HCT116 (cell line): ENCODE measurements around the gene TNRC6B. TPM values are rescaled to one million over a fixed set of nuclear protein-coding genes. Genes with fewer than 3 reads are reported as not detected.

Experiments used
- ATAC-seq: fragments of 200-7000 bp; cut with Tn5 transposase; 2 replicates; pipeline ENCODE4 v1.9.1; 2020; ENCODE audit warnings: mild to moderate bottlenecking, moderate library complexity
- BruUV-seq: library from RNA; stranded (reverse); fragments of 400-500 nt; replicated peaks from 2 replicates; lab custom pipeline; 2021; lab: Mats Ljungman, UMichigan
- CTCF ChIA-PET: fragments of 300-600 bp; sonication (Branson Sonifier 250); formaldehyde crosslinking; loops from one replicate; lab custom pipeline; 2021; ENCODE audit warnings: antibody characterized with exemption; lab: Charles Lee
- POLR2A ChIA-PET: fragments of 300-600, 350-600 bp; sonication (Branson Sonifier 250); formaldehyde crosslinking; loops from one replicate; lab custom pipeline; 2021; ENCODE audit warnings: antibody characterized with exemption; lab: Charles Lee
- RAD21 ChIA-PET, 2 experiments: fragments of 300-600 bp; sonication (Branson Sonifier 250); formaldehyde crosslinking; loops; one replicate each; lab custom pipeline; 2023; ENCODE audit warnings: low total read pairs in 2 of 2; ENCODE audit not compliant: uncharacterized antibody in 2 of 2, unreplicated experiment in 2 of 2, low non-redundant PET in 1 of 2; lab: Charles Lee
- DNase-seq: peaks from one replicate; pipeline ENCODE4 v3.0.0-alpha.2; 2010; ENCODE audit warnings: low read depth, low spot score
- H2AFZ ChIP-seq: fragments of 200-600 bp; shearing (Covaris generic), sonication (generic); 2 replicates; pipeline ENCODE4 v1.6.1; 2017; ENCODE audit warnings: low read depth, mixed run types, mixed read lengths, antibody characterized with exemption, low read length; ENCODE audit not compliant: poor library complexity, severe bottlenecking
- H3K27ac ChIP-seq: 2 replicates; pipeline ENCODE4 v1.5.1; 2012; ENCODE audit warnings: low read depth, low read length
- H3K27me3 ChIP-seq: fragments of 200-600 bp; sonication (generic); 2 replicates; pipeline ENCODE4 v1.6.1; 2016; ENCODE audit warnings: mixed run types, low read length, mixed read lengths; ENCODE audit not compliant: insufficient read depth
- H3K36me3 ChIP-seq, 2 experiments: fragments of 200-500 bp in 1 of 2; fragments of 200-600 bp in 1 of 2; sonication (Bioruptor generic) in 1 of 2; sonication (generic) in 1 of 2; 2 replicates each; pipeline versions ENCODE4 v1.5.1 to v1.6.1; 2014 to 2016; ENCODE audit warnings: low read length in 2 of 2, inconsistent platforms in 1 of 2, mixed read lengths in 1 of 2, mixed run types in 1 of 2; ENCODE audit not compliant: insufficient read depth in 2 of 2, control insufficient read depth in 1 of 2
- H3K4me1 ChIP-seq, 2 experiments: fragments of 200-600 bp in 1 of 2; sonication (generic) in 1 of 2; 2 replicates each; pipeline versions ENCODE4 v1.5.1 to v1.6.1; 2012 to 2017; ENCODE audit warnings: low read length in 2 of 2, inconsistent platforms in 1 of 2, mild to moderate bottlenecking in 1 of 2, mixed read lengths in 1 of 2, mixed run types in 1 of 2, moderate library complexity in 1 of 2; ENCODE audit not compliant: insufficient read depth in 2 of 2, control insufficient read depth in 1 of 2
- H3K4me2 ChIP-seq: fragments of 200-600 bp; sonication (generic); 2 replicates; pipeline ENCODE4 v1.6.1; 2017; ENCODE audit warnings: mixed run types, low read length, mixed read lengths
- H3K4me3 ChIP-seq, 2 experiments: fragments of 200-600 bp in 1 of 2; sonication (generic) in 1 of 2; replicated peaks in 1 of 2; 2 replicates each; pipeline ENCODE4 v1.5.1; 2011 to 2016; ENCODE audit warnings: low read length in 2 of 2, control low read depth in 1 of 2, low read depth in 1 of 2, mild to moderate bottlenecking in 1 of 2, mixed read lengths in 1 of 2, mixed run types in 1 of 2
- H3K79me2 ChIP-seq: fragments of 200-600 bp; sonication (generic); 2 replicates; pipeline ENCODE4 v1.6.1; 2017; ENCODE audit warnings: mild to moderate bottlenecking, mixed run types, low read length, moderate library complexity, mixed read lengths; ENCODE audit not compliant: insufficient read depth
- H3K9ac ChIP-seq: fragments of 200-600 bp; sonication (generic); 2 replicates; pipeline ENCODE4 v1.6.1; 2016; ENCODE audit warnings: low read length, mixed read lengths
- H3K9me2 ChIP-seq: fragments of 200-600 bp; sonication (generic), shearing (Covaris generic); 2 replicates; pipeline ENCODE4 v1.6.1; 2017; ENCODE audit warnings: mixed run types, mild to moderate bottlenecking, moderate library complexity; ENCODE audit not compliant: insufficient read depth
- H3K9me3 ChIP-seq, 2 experiments: fragments of 200-500 bp in 1 of 2; fragments of 200-600 bp in 1 of 2; sonication (Bioruptor generic) in 1 of 2; sonication (generic) in 1 of 2; 2 replicates each; pipeline ENCODE4 v1.6.1; 2014 to 2017; ENCODE audit warnings: low read length in 2 of 2, mixed read lengths in 2 of 2, inconsistent platforms in 1 of 2, low read depth in 1 of 2, mild to moderate bottlenecking in 1 of 2, mixed run types in 1 of 2, moderate library complexity in 1 of 2; ENCODE audit not compliant: control insufficient read depth in 1 of 2, insufficient read depth in 1 of 2
- H4K20me1 ChIP-seq: fragments of 200-600 bp; sonication (generic), shearing (Covaris generic); 2 replicates; pipeline ENCODE4 v1.6.1; 2017; ENCODE audit warnings: mixed run types, mild to moderate bottlenecking, moderate library complexity; ENCODE audit not compliant: insufficient read depth
- ATF3 ChIP-seq: IDR thresholded peaks from 2 replicates; pipeline ENCODE4 v1.6.1; 2012
- CBX3 ChIP-seq: IDR thresholded peaks from 2 replicates; pipeline ENCODE4 v1.6.1; 2012; ENCODE audit warnings: low read depth
- EZH2 ChIP-seq: fragments of 200-600 bp; sonication (generic); IDR thresholded peaks from 2 replicates; pipeline ENCODE4 v1.6.1; 2017; ENCODE audit warnings: antibody characterized with exemption, mixed run types
- EZH2phosphoT487 ChIP-seq: fragments of 200-600 bp; IDR thresholded peaks from 2 replicates; pipeline ENCODE4 v1.6.1; 2018; ENCODE audit warnings: antibody characterized with exemption, borderline replicate concordance
- FOSL1 ChIP-seq: IDR thresholded peaks from 2 replicates; pipeline ENCODE4 v1.6.1; 2012; ENCODE audit warnings: low read depth
- JUND ChIP-seq: IDR thresholded peaks from 2 replicates; pipeline ENCODE4 v1.6.1; 2012
- POLR2A ChIP-seq: IDR thresholded peaks from 2 replicates; pipeline ENCODE4 v1.7.0; 2011; ENCODE audit warnings: borderline replicate concordance; ENCODE audit not compliant: insufficient read depth, insufficient read length; ENCODE audit errors: extremely low read depth
- POLR2AphosphoS5 ChIP-seq: IDR thresholded peaks from 2 replicates; pipeline ENCODE4 v1.6.1; 2011; ENCODE audit warnings: mild to moderate bottlenecking, low read depth, low read length, moderate library complexity
- RAD21 ChIP-seq: IDR thresholded peaks from 2 replicates; pipeline ENCODE4 v1.6.1; 2012; ENCODE audit warnings: low read depth, mild to moderate bottlenecking
- SIN3A ChIP-seq: IDR thresholded peaks from 2 replicates; pipeline ENCODE4 v1.6.1; 2012; ENCODE audit warnings: low read depth
- SRF ChIP-seq: IDR thresholded peaks from 2 replicates; pipeline ENCODE4 v1.6.1; 2012; ENCODE audit warnings: low read depth
- TCF7L2 ChIP-seq: IDR thresholded peaks from 2 replicates; pipeline ENCODE4 v1.7.0; 2011; ENCODE audit warnings: borderline replicate concordance, inconsistent platforms; ENCODE audit not compliant: insufficient read depth, insufficient read length; ENCODE audit errors: extremely low read depth
- YY1 ChIP-seq: IDR thresholded peaks from 2 replicates; pipeline ENCODE4 v1.6.1; 2011; ENCODE audit warnings: low read length, low read depth, moderate library complexity, mild to moderate bottlenecking; ENCODE audit not compliant: insufficient replicate concordance; ENCODE audit errors: extremely low read depth
- ZBTB33 ChIP-seq: IDR thresholded peaks from 2 replicates; pipeline ENCODE4 v1.6.1; 2011; ENCODE audit warnings: mild to moderate bottlenecking, low read length, moderate library complexity; ENCODE audit not compliant: insufficient replicate concordance; ENCODE audit errors: extremely low read depth
- intact Hi-C: fragments of 100-400 bp; cut with micrococcal nuclease; formaldehyde crosslinking; loops from 2 replicates; pipeline ENCODE4 v1.10.0; 2022
- total RNA-seq: library from RNA; stranded (reverse); gene quantifications from one replicate; pipeline ENCODE4 v1.2.1, GENCODE V29; 2021; ENCODE audit not compliant: unreplicated experiment

The TNRC6B gene
- total RNA-seq, 1 experiment from 2014 or later = 29.8 TPM

- Histone ChIP-seq H3K79me2 (peaks cover 23% of the 10 kb centered on the region), H3K36me3 (no peaks in the 10 kb centered on the region), H3K4me1 (peaks cover 42 to 46% of the 10 kb centered on the region in 2 experiments), H3K4me2 (peak overlapping the region; percentile 30), H2AFZ (no peak overlapping the region), H3K4me3 (no peak overlapping the region), H3K27ac (no peak overlapping the region), H4K20me1 (no peaks in the 10 kb centered on the region), H3K9me3 (no peaks in the 10 kb centered on the region), H3K9me2 (no peaks in the 10 kb centered on the region), H3K27me3 (no peaks in the 10 kb centered on the region), H3K9ac (no peak overlapping the region)
- DNase-seq (no peak), ATAC-seq (peak; percentile 37; the same call in 1 of the 2 replicates)
- ChIA-PET POLR2A (no interaction called here), CTCF (no interaction called here), RAD21 (no interaction called here)
- no peak for TF ChIP-seq POLR2A
- TF ChIP-seq ATF3 = no peak
- TF ChIP-seq JUND = peak; percentile 25; the same call in 1 of the 2 replicates
- TF ChIP-seq POLR2AphosphoS5 = no peak
- no peak for TF ChIP-seq RAD21
- TF ChIP-seq FOSL1 = 0 out of 2 replicates have a peak, but pooled peaks have one; percentile 25
- TF ChIP-seq CBX3 = no peak
- no peak for TF ChIP-seq SIN3A
- TF ChIP-seq SRF = no peak
- no peak for TF ChIP-seq EZH2phosphoT487
- TF ChIP-seq YY1 = no peak
- TF ChIP-seq TCF7L2 = no peak
- no peak for TF ChIP-seq ZBTB33
- no peak for TF ChIP-seq EZH2
- intact Hi-C loops = no loop called here
- no TSS peak for BruUV-seq
Measured at GRCh38 chr22:40240686-40241085, 63.0 kb downstream of the TNRC6B start.
